Purkinje cell (primary cell): Measurements from ENCODE around the gene NFE2L1. TPM values are rescaled to one million over a fixed set of nuclear protein-coding genes. Genes with fewer than 3 reads are reported as not detected.

ENCODE experiments used
- polyA plus RNA-seq: library from polyadenylated mRNA; unstranded; fragments of >200 nt; fragmentation: Nextera tagmentation; gene quantifications from 2 replicates; pipeline ENCODE4 v1.2.1, GENCODE V29; 2014

Gene NFE2L1
- polyA plus RNA-seq, result 24.4 and 28.8 TPM in 2 replicates

GRCh38 chr17:48047741-48048383 is at the start of gene NFE2L1:
Gene NFE2L1 (plus strand): TSS chr17:48048359. CDS start chr17:48051119, 2,760 bp downstream.

GRCh38 chr17:48037036-48037837 is 10.9 kb upstream of the NFE2L1 start, which contains the start of gene COPZ2:
Gene COPZ2 (minus strand): TSS chr17:48037797. CDS start chr17:48037777, 20 bp downstream.

GRCh38 chr17:48101012-48101720 is 53.0 kb downstream of the NFE2L1 start, which contains the start of gene CBX1:
Gene CBX1 (minus strand): TSS chr17:48101478. CDS start chr17:48077004, 24,474 bp downstream.

GRCh38 chr17:48107137-48108055 is 59.2 kb downstream of the NFE2L1 start, which contains the start of gene SNX11:
Gene SNX11 (plus strand): TSS chr17:48107766. CDS start chr17:48112044, 4,278 bp downstream.

Other genes with a start within 250 kb of the NFE2L1 start
- gene OSBPL7, start 226.6 kb upstream of the NFE2L1 start, polyA plus RNA-seq, result 0.67 and 0.90 TPM in 2 replicates
- gene MRPL10, start 216.8 kb upstream of the NFE2L1 start, polyA plus RNA-seq, result 21.8 and 31.4 TPM in 2 replicates
- 6.0 TPM in 1 of 2 replicates, not detected in the other for gene LRRC46, start 216.7 kb upstream of the NFE2L1 start, polyA plus RNA-seq
- 0.58 and 1.3 TPM in 2 replicates for gene SCRN2, start 207.1 kb upstream of the NFE2L1 start, polyA plus RNA-seq
- not detected in 2 replicates for gene SP6, start 197.2 kb upstream of the NFE2L1 start, polyA plus RNA-seq
- 2.1 and 3.0 TPM in 2 replicates for gene SP2, start 152.1 kb upstream of the NFE2L1 start, polyA plus RNA-seq
- 14.7 and 43.6 TPM in 2 replicates for gene PNPO, start 106.8 kb upstream of the NFE2L1 start, polyA plus RNA-seq
- not detected in 2 replicates for gene PRR15L, start 90.5 kb upstream of the NFE2L1 start, polyA plus RNA-seq
- gene CDK5RAP3, start 77.2 kb upstream of the NFE2L1 start, polyA plus RNA-seq, result 26.8 and 49.8 TPM in 2 replicates
- 3.9 TPM in 1 of 2 replicates, not detected in the other for gene COPZ2, start 10.6 kb upstream of the NFE2L1 start, polyA plus RNA-seq
- gene CBX1, start 53.1 kb downstream of the NFE2L1 start, polyA plus RNA-seq, result 32.0 and 35.2 TPM in 2 replicates
- 2.3 and 2.4 TPM in 2 replicates for gene SNX11, start 59.4 kb downstream of the NFE2L1 start, polyA plus RNA-seq